Panc1 (cell line): Measurements from ENCODE around the gene PCDHGA6.

Experiments used
- SIN3A ChIP-seq: IDR thresholded peaks from 2 replicates; pipeline ENCODE4 v1.6.1; 2012; ENCODE audit warnings: low read depth, mild to moderate bottlenecking, low read length, moderate library complexity, borderline replicate concordance; ENCODE audit not compliant: insufficient read depth
- TF ChIP-seq, protein P1 (sequence below): fragments of 450-650 bp; IDR thresholded peaks from 2 replicates; pipeline ENCODE4 v1.5.1; 2017; ENCODE audit warnings: mild to moderate bottlenecking

DNA sequence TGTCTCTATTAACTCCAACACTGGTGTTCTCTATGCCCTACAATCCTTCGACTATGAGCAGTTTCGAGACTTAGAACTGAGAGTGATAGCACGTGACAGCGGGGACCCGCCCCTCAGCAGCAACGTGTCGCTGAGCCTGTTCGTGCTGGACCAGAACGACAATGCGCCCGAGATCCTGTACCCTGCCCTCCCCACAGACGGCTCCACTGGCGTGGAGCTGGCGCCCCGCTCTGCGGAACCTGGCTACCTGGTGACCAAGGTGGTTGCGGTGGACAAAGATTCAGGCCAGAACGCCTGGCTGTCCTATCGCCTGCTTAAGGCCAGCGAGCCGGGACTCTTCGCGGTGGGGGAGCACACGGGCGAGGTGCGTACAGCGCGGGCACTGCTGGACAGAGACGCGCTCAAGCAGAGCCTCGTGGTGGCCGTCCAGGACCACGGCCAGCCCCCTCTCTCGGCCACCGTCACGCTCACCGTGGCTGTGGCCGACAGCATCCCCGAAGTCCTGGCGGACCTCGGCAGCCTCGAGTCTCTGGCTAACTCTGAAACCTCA lies 49.1 kb downstream of the PCDHGA6 start:
- TF ChIP-seq, protein P1, sequence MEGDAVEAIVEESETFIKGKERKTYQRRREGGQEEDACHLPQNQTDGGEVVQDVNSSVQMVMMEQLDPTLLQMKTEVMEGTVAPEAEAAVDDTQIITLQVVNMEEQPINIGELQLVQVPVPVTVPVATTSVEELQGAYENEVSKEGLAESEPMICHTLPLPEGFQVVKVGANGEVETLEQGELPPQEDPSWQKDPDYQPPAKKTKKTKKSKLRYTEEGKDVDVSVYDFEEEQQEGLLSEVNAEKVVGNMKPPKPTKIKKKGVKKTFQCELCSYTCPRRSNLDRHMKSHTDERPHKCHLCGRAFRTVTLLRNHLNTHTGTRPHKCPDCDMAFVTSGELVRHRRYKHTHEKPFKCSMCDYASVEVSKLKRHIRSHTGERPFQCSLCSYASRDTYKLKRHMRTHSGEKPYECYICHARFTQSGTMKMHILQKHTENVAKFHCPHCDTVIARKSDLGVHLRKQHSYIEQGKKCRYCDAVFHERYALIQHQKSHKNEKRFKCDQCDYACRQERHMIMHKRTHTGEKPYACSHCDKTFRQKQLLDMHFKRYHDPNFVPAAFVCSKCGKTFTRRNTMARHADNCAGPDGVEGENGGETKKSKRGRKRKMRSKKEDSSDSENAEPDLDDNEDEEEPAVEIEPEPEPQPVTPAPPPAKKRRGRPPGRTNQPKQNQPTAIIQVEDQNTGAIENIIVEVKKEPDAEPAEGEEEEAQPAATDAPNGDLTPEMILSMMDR, result no peak
- TF ChIP-seq SIN3A, result no peak
